IPS DF 6.9 (cell line): ENCODE measurements around the gene XXYLT1.

Experiments
- DNase-seq: peaks from one replicate; pipeline ENCODE4 v3.0.0-alpha.2; 2013; ENCODE audit warnings: low read depth, low spot score
- H3K27ac ChIP-seq: one replicate; pipeline ENCODE4 v1.5.1; 2013; ENCODE audit warnings: low read length, control low read depth
- H3K27me3 ChIP-seq: 2 replicates; pipeline ENCODE4 v1.6.1; 2013; ENCODE audit warnings: mild to moderate bottlenecking, low read length; ENCODE audit not compliant: control insufficient read depth, insufficient read depth
- H3K36me3 ChIP-seq: 2 replicates; pipeline ENCODE4 v1.6.1; 2013; ENCODE audit warnings: low read length; ENCODE audit not compliant: control insufficient read depth, insufficient read depth
- H3K4me1 ChIP-seq: 2 replicates; pipeline ENCODE4 v1.6.1; 2013; ENCODE audit warnings: low read length; ENCODE audit not compliant: control insufficient read depth, insufficient read depth
- H3K4me3 ChIP-seq: 2 replicates; pipeline ENCODE4 v1.5.1; 2013; ENCODE audit warnings: mild to moderate bottlenecking, low read length
- H3K9me3 ChIP-seq: 2 replicates; pipeline ENCODE4 v1.6.1; 2013; ENCODE audit warnings: low read length, inconsistent platforms; ENCODE audit not compliant: control insufficient read depth, insufficient read depth
- WGBS: extraction: QIAGEN DNeasy Blood & Tissue Kit; methylation state at CpG from one replicate; pipeline ENCODE4 v1.1.7; 2013; ENCODE audit warnings: mixed read lengths, missing lambda C conversion rate; ENCODE audit not compliant: insufficient read length, insufficient coverage; 5-methylcytosine and 5-hydroxymethylcytosine counted together

Gene XXYLT1

DNA sequence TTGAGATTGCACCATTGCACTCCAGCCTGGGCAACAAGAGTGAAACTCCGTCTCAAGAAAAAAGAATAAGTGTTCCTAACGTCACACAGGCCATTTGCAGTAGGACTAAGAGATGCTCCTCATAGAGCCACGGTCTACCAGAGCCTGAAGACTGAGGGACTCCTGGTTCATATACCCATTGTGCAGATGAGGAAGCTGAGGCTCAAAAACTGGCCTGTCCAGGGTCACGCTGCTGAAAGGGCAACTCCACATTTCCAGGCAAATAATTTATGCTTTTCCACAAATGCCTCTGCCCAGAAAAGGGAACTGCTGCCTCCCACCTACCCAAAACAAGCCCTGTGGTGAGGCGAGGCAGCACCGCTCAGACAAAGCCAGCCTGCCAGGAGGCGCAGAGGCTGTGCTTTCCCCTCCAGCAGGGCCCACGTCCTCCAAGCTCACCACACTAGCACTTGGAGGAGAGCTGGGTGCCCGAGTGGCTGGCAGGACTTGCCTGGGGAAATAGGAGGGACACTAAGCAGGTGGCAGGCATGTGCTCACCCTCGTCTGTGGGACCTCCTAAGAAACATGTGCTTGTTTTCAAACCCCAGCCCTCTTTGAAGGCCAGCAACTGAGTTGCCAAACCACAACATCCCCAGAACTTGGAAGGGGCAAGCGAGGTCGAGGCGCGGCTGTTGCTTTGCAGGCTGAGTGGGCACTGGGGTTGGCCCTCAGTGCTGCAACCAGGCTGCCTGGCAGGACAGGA, 195.6 kb downstream of the XXYLT1 start:
- Histone ChIP-seq H3K36me3 (peaks cover 3% of the 10 kb centered on the region; the same call in 1 of the 2 replicates), H3K27ac (no peak overlapping the region), H3K9me3 (no peaks in the 10 kb centered on the region), H3K4me1 (no peaks in the 10 kb centered on the region), H3K4me3 (no peak overlapping the region), H3K27me3 (no peaks in the 10 kb centered on the region)
- WGBS = no CpG with 5 or more reads among the region's 14 CpGs
- DNase-seq = no peak

DNA sequence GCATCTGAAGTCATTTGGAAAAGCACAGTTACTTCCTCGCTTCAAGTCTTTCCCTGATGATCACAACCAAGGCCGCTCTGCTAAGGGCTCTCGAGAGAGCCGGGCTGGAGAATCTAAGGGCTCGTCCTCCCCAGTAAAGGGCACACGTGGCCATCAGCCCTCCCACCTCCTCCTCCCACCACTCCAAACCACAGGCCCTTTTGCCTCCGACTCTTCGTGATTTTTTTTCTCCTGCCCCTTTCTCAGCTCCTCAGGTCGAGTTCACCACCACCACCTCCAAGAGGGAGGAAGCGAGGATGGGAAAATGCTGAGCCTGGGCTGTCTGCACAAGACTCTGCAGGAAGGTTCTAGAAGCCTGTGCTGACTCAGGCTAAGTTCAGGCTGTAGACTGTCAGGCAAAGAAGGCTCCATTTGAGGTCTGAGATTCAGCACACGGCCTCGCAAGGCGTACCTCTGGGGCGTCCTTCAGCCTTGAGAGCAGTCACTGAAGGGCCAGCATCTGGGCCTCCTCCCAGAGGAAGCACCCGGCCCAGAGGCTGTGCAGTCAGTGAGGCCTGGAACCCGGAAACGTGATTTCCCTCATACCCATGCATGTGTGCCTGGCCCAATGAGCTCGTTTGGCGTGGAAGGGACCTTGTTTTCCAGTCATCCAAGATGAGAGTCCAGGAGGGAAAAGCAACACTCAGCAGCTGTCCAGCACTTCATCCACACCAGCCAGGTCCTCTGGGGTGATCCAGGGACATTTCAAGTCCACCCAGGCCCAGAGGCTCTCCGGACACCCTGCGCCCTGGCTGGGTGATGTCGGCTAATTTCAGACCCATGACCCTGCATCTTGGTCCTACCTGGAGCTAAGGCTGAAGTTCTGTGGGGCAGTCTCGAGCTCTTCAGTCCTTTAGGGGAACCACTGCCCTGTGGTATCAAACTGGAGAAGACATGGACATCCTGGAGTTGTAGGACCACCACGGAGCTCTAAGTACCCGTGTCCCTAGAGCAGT, 196.8 kb downstream of the XXYLT1 start:
- no peaks in the 10 kb centered on the region for H3K9me3 ChIP-seq
- H3K4me3 ChIP-seq = no peak overlapping the region
- H3K27ac ChIP-seq = no peak overlapping the region
- no peaks in the 10 kb centered on the region for H3K27me3 ChIP-seq
- no peaks in the 10 kb centered on the region for H3K4me1 ChIP-seq
- no CpG with 5 or more reads among the region's 25 CpGs for WGBS
- DNase-seq = no peak
- H3K36me3 ChIP-seq = peaks cover 8% of the 10 kb centered on the region

DNA sequence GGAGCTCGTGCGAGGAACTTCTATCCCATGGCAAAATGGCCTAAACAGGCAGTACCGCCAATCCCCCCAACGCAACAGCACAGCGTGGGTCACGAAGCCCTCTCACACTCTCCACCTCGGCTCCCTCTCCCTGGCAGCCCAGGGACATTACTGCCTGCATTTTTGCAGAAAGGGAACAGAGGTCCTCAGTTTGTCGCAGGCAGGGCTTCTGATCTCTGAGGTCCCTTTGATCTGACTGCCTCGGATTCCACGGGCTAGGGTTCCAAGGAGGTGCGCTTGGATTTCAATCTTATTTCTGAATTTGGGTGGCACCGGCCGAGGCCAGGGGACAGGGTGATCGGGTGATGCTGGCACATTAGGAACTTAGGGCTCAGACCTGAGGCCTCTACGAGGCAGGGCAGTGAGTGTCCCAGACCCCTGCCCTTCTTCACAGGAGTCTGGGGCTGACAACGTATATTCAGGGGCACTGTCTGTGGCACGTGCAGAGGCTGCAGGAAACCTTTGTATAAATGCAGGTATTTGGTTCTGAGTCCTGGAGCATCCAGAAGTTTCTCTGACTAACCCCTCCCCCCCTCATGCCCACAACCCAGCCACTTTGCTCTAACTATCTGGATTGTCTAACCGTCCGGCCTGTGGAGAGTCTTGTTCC, 197.9 kb downstream of the XXYLT1 start:
- H3K27ac ChIP-seq = no peak overlapping the region
- H3K4me3 ChIP-seq = no peak overlapping the region
- H3K9me3 ChIP-seq = no peaks in the 10 kb centered on the region
- H3K36me3 ChIP-seq = peaks cover 8% of the 10 kb centered on the region
- no CpG with 5 or more reads among the region's 19 CpGs for WGBS
- no peaks in the 10 kb centered on the region for H3K27me3 ChIP-seq
- DNase-seq = no peak
- no peaks in the 10 kb centered on the region for H3K4me1 ChIP-seq

DNA sequence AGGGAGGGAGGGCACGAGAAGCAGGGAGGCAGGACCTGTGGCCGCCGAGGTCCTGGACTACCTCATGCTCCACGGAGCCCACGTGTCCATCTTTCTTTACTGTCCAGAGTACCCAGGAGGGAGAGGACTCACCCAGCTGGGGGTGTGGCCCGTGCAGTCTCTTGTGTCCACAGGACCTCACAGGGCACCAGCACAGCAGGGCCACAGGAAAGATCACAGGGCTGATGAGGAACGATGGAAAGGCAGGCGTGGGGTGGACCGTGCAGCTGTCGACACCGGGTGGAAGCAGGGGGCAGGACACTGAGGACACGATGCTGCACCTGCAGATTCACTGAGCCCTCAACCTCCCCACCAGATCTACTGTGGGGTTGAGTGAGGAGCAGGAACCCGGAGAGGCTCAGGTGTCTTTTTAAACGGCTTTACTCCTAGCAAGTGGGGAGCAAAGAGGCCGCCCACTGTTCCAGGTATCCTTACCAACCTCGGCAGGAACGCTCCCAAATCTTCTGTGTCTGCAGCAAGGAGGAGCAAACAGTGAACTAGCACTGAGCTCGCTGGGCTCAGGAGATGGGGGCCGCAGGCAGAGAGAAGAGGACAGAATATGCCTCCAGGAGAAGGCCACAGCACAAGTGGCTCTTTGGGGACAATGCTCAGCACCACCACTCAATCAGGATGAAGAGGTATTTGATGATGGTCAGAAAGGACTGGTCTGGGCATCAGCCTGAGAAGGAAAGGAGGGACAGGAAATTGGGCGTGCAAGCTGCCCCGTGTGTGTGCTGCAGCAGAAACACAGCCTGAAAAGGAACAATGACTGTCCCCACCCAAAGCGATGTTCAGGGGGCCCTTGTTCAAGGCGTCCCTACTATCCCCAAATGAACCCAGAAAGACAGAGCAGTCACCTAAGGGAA, 198.8 kb downstream of the XXYLT1 start:
- no peaks in the 10 kb centered on the region for H3K4me1 ChIP-seq
- no peaks in the 10 kb centered on the region for H3K27me3 ChIP-seq
- H3K36me3 ChIP-seq = peaks cover 8% of the 10 kb centered on the region
- no peak overlapping the region for H3K4me3 ChIP-seq
- WGBS = no CpG with 5 or more reads among the region's 23 CpGs
- H3K27ac ChIP-seq = no peak overlapping the region
- no peaks in the 10 kb centered on the region for H3K9me3 ChIP-seq
- DNase-seq = no peak

DNA sequence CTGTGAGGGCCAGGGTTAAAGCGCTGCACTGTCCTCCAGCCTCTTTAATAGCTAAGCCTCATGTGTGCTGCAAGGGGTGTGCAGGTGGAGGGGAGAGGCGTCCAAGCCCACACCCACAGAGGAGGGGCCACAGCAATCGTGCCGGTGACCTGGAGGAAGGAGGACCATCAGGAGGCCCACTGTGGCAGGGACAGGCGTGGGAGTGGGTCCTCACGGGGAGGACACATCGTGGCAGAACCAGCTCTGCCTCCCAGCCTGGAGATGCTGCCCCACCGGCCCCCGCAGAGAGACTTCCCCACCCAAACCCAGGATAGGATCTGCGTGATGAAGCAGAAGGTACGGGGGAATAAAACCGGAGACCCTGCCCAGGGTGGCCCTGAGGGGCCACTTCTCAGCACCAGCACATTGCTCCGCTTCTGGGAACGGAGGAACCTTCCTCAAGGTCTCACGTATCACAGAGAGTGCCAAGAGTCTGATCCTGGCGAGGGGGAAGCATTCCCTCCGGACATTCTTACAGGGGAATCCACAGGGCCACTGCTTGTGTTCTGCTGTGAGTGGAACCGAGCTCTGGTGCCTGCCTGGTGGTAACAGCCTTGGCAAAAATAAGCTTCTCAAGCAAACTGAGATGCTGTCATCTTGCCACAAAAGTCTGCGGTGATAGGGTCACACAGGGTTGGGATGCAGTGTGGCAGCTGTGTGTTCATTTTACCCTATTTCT, 199.8 kb downstream of the XXYLT1 start:
- Histone ChIP-seq H3K27me3 (no peaks in the 10 kb centered on the region), H3K4me1 (no peaks in the 10 kb centered on the region), H3K36me3 (peaks cover 8% of the 10 kb centered on the region), H3K9me3 (no peaks in the 10 kb centered on the region), H3K27ac (no peak overlapping the region), H3K4me3 (no peak overlapping the region)
- no peak for DNase-seq
- WGBS = no CpG with 5 or more reads among the region's 19 CpGs

DNA sequence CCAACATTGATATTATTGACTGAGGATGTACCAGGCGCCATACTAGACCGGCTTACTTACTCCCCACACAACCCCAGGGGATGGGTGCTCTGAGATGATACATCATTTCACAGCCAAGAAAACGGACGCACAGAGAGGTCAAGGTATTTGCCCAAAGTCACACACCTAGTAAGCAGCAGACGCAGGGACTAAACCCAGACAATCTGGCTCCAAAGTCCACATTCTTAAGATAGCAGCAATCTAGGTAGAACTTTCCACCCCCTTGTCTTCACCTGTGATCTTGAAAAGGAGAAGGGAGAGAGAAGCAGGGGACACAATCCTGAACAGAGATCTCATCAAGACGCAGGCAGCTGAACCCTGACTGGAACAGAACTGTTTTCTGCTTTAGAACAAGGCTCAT, 200.6 kb downstream of the XXYLT1 start:
- no peak overlapping the region for H3K27ac ChIP-seq
- H3K27me3 ChIP-seq = no peaks in the 10 kb centered on the region
- WGBS = no CpG with 5 or more reads among the region's 6 CpGs
- no peak for DNase-seq
- peaks cover 8% of the 10 kb centered on the region for H3K36me3 ChIP-seq
- no peaks in the 10 kb centered on the region for H3K4me1 ChIP-seq
- no peaks in the 10 kb centered on the region for H3K9me3 ChIP-seq
- H3K4me3 ChIP-seq = no peak overlapping the region

DNA sequence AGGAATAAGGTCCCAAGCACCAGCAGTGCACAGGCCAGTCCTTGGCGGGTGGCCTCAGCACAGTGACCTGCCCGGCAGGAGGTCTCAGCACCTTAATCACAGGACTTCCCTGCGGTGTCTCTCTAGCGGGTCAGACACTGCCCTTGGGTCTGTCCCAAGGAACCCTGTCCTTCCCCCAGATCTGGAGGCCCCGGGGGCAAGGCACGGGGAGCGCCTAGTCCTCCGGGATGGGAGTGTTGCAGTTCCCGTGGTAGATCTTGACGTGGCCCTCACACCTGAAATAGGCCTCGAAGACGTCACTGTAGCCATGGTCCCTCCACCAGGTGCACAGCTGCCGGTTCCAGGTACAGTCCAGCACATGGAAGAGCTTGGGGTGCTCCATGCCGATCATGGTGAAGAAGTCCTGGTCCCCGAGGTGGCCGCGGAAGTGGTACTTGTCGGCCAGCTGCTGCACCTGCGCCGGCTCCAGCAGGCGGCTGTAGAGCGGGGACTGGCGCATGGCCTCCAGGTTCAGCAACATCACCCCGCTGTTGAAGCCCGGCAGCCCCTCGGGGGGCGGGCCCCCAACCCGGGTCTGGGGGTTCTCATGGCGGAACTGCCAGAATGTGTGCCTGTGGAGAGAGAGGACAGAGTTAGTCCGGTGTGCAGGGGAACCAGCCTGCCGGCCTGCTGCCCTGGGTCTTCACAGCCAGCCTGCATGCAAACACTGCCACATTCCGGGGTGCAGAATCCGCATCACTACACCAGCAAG, 201.3 kb downstream of the XXYLT1 start:
- no peaks in the 10 kb centered on the region for H3K9me3 ChIP-seq
- H3K4me1 ChIP-seq = no peaks in the 10 kb centered on the region
- no peak overlapping the region for H3K27ac ChIP-seq
- WGBS = no CpG with 5 or more reads among the region's 33 CpGs
- H3K36me3 ChIP-seq = peaks cover 8% of the 10 kb centered on the region
- DNase-seq = no peak
- H3K4me3 ChIP-seq = no peak overlapping the region
- no peaks in the 10 kb centered on the region for H3K27me3 ChIP-seq

DNA sequence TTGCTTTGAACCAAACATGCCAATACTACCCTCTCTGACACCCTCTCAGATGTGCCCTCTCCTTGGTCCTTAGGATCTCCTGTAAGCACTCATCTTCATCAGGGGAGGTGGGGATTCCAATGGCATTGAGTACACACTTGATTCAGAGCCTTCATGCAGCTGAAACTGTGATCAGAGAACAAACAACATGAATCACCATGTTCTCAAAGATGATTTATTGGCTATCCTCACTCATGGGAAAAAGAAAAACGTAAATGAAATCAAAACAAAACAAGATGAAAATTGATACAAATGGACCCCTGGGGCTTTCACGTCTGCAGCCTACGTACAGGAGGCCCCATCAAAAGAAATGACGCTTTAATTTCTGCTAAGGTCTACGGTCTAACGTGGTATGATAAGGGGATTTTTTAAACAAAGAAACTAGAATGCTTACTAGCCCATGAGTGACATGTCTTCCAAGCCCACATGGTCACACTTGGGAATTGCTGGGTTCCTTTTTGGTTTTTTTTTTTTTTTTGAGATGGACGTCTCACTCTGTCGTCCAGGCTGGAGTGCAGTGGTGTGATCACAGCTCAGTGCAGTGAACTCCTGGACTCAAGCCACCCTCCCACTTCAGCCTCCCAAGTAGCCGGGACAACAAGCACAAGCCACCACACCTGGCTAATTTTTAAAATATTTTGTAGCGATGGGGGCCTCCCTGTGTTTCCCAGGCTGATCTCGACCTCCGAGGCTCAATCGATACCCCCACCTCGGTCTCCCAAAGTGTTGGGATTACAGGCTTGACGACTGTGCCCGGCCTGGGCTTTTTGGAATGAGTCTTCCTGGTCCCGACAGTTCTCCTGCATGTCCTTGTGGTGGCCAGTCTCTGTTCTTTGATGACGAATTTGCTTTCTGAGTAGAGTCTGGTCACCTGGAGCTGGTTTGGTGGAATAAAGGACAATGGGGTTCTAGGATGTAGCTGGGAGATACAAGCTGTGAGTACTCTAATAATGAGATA, 202.6 kb downstream of the XXYLT1 start:
- Histone ChIP-seq H3K9me3 (no peaks in the 10 kb centered on the region), H3K36me3 (peaks cover 5% of the 10 kb centered on the region), H3K27me3 (no peaks in the 10 kb centered on the region), H3K27ac (no peak overlapping the region), H3K4me1 (no peaks in the 10 kb centered on the region), H3K4me3 (no peak overlapping the region)
- no CpG with 5 or more reads among the region's 18 CpGs for WGBS
- no peak for DNase-seq
